ENCODE measurements around the gene THTPA.

The THTPA gene

DNA sequence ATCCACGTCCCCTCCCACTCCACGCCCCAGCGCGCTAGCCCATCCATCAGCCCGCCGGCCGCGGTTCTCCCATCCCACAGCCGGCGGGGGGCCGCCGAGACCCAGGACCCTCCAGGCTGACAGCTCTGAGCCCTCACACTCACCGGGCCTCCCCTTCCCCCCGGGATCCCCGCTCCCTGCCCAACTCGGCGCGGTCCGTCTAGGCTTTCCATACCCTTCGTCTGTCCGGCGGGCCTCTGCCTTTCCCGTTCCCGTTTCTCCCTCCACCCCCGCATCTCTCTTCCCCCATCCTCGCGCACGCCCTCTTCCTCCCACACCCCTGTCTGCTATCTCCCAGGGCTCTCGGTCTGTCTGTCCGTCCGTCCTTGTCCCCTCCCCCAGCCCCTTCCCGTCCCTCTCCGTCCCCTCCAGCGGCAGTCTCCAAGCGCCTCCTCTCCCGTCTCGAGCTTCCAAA lies 5.2 kb upstream of the THTPA start:
- no peak for DNase-seq (ENCODE audit: low spot score)
- no peak for TF ChIP-seq CTCF (IDR thresholded peaks at IDR 0.05; ENCODE audit: extremely low read depth, insufficient read depth, missing control alignments)
- in situ Hi-C loops (cut with MboI; ENCODE audit: low pct_unique_long_range_greater_than_20kb, low sequenced_read_pairs, unreplicated experiment), result no loop called here

GRCh38 chr14:23551266-23552028 lies 4.6 kb upstream of the THTPA start, which contains the start of gene ZFHX2:
ZFHX2 (minus strand) TSS chr14:23551765; CDS start chr14:23535325, 16,440 bp downstream.
- peak; percentile 86 for DNase-seq (ENCODE audit: low spot score)
- no peak for TF ChIP-seq CTCF (IDR thresholded peaks at IDR 0.05; ENCODE audit: extremely low read depth, insufficient read depth, missing control alignments)
- in situ Hi-C loops (cut with MboI; ENCODE audit: low pct_unique_long_range_greater_than_20kb, low sequenced_read_pairs, unreplicated experiment), result no loop called here

- no peak for TF ChIP-seq CTCF (IDR thresholded peaks at IDR 0.05; ENCODE audit: extremely low read depth, insufficient read depth, missing control alignments)
- no peak for DNase-seq (ENCODE audit: low spot score)
- in situ Hi-C loops (cut with MboI; ENCODE audit: low pct_unique_long_range_greater_than_20kb, low sequenced_read_pairs, unreplicated experiment), result no loop called here
Measured at GRCh38 chr14:23555533-23555881, 564 bp upstream of the THTPA start.

DNA sequence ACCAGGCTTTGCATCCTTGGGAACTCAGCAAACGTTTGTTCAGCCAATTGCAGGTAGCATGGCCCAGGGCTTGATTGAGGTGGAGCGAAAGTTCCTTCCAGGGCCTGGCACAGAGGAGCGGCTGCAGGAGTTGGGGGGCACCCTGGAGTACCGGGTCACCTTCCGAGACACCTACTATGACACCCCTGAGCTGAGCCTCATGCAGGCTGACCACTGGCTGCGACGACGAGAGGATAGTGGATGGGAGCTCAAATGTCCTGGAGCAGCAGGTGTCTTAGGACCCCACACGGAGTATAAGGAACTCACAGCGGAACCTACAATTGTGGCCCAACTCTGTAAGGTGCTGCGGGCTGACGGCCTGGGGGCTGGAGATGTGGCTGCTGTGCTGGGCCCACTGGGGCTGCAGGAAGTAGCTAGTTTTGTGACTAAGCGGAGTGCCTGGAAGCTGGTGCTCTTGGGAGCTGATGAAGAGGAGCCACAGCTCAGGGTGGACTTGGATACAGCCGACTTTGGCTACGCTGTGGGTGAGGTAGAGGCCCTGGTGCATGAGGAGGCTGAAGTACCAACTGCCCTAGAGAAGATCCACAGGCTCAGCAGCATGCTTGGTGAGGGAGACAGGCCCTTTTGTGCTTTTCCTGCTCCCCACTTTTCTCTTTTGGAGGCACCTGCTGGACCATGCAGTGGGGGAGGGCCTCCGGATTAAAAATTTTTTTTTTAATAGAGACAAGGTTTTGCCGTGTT lies 799 bp downstream of the THTPA start:
- in situ Hi-C loops (cut with MboI; ENCODE audit: low pct_unique_long_range_greater_than_20kb, low sequenced_read_pairs, unreplicated experiment), result no loop called here

DNA sequence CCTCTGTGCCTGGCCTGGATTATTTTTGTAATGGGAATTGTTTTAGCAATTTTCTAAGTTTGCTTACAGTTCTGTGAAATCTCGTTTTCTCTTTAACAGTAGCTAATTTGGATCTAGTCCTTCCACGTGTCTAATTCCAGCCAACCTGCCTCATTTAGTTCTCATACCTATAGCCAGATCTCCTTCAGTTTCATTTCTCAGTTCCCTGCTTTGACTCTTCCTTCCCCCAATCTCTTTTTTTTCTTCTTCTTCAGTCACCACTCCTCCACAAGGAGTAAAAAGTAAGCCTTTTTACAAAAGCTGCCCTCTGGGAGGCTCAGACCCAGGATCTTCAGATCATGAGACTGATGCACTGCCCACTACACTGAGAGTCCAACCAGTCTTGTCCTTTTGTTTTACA lies 1.4 kb downstream of the THTPA start:
- DNase-seq (ENCODE audit: low spot score), result no peak
- TF ChIP-seq CTCF (IDR thresholded peaks at IDR 0.05; ENCODE audit: extremely low read depth, insufficient read depth, missing control alignments), result no peak
- in situ Hi-C loops (cut with MboI; ENCODE audit: low pct_unique_long_range_greater_than_20kb, low sequenced_read_pairs, unreplicated experiment), result no loop called here

More for the DNA sequence above, 799 bp downstream of the THTPA start:
- DNase-seq (ENCODE audit: low spot score), result no peak
- TF ChIP-seq CTCF (IDR thresholded peaks at IDR 0.05; ENCODE audit: extremely low read depth, insufficient read depth, missing control alignments), result no peak

DNA sequence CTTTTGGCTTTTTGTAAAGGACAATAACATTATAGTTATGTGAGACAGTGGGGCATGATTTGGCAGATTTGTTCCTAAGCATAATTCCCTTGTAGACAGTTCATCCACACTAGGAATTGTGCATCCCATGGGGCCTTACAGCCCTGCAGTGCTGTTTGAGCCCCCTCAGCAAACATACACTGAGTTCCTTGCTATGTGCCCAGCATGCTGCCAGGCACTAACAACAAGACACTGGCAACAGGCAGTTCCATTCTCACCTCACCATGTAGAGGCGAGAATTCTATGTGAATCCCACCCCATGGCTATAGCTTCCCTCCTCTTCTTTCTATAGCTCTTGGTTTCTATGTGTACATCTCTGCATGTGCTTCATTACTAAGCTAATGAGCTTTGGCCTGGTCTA lies 1.9 kb downstream of the THTPA start:
- in situ Hi-C loops (cut with MboI; ENCODE audit: low pct_unique_long_range_greater_than_20kb, low sequenced_read_pairs, unreplicated experiment), result no loop called here
- no peak for DNase-seq (ENCODE audit: low spot score)
- no peak for TF ChIP-seq CTCF (IDR thresholded peaks at IDR 0.05; ENCODE audit: extremely low read depth, insufficient read depth, missing control alignments)
